ENCODE results near the gene SMIM1.

SMIM1 gene

GRCh38 chr1:3738943-3739342, 33.6 kb upstream of the SMIM1 start:
- TF ChIP-seq CTCF (IDR thresholded peaks at IDR 0.05): no peak
- Histone ChIP-seq H3K4me3 (ENCODE audit: low read depth, low read length) (no peak overlapping the region), H3K36me3 (ENCODE audit: control insufficient read depth, insufficient read depth, low read length) (no peaks in the 10 kb centered on the region), H2AFZ (no peak overlapping the region), H3K4me1 (peaks cover 7% of the 10 kb centered on the region), H3K27me3 (ENCODE audit: control insufficient read depth, insufficient read depth, low read length) (no peaks in the 10 kb centered on the region), H3K9ac (no peak overlapping the region), H3K9me3 (ENCODE audit: control insufficient read depth, low read length) (no peaks in the 10 kb centered on the region), H3K79me2 (no peaks in the 10 kb centered on the region), H3K27ac (no peak overlapping the region), H3K4me2 (ENCODE audit: low read length) (no peak overlapping the region)

GRCh38 chr1:3740042-3740441, 32.5 kb upstream of the SMIM1 start:
- Histone ChIP-seq H3K4me1 (peaks cover 7% of the 10 kb centered on the region), H2AFZ (no peak overlapping the region), H3K9ac (no peak overlapping the region), H3K4me3 (ENCODE audit: low read depth, low read length) (no peak overlapping the region), H3K9me3 (ENCODE audit: control insufficient read depth, low read length) (no peaks in the 10 kb centered on the region), H3K27me3 (ENCODE audit: control insufficient read depth, insufficient read depth, low read length) (no peaks in the 10 kb centered on the region), H3K27ac (peak overlapping the region; percentile 4), H3K79me2 (no peaks in the 10 kb centered on the region), H3K36me3 (ENCODE audit: control insufficient read depth, insufficient read depth, low read length) (no peaks in the 10 kb centered on the region), H3K4me2 (ENCODE audit: low read length) (no peak overlapping the region)
- TF ChIP-seq CTCF (IDR thresholded peaks at IDR 0.05): no peak

GRCh38 chr1:3740752-3741151, 31.8 kb upstream of the SMIM1 start:
- H3K36me3 ChIP-seq (ENCODE audit: control insufficient read depth, insufficient read depth, low read length): no peaks in the 10 kb centered on the region
- H3K27ac ChIP-seq: no peak overlapping the region
- H3K79me2 ChIP-seq: no peaks in the 10 kb centered on the region
- TF ChIP-seq CTCF (IDR thresholded peaks at IDR 0.05): no peak
- peaks cover 7% of the 10 kb centered on the region for H3K4me1 ChIP-seq
- H2AFZ ChIP-seq: no peak overlapping the region
- H3K27me3 ChIP-seq (ENCODE audit: control insufficient read depth, insufficient read depth, low read length): no peaks in the 10 kb centered on the region
- H3K9me3 ChIP-seq (ENCODE audit: control insufficient read depth, low read length): no peaks in the 10 kb centered on the region
- H3K4me3 ChIP-seq (ENCODE audit: low read depth, low read length): no peak overlapping the region
- H3K4me2 ChIP-seq (ENCODE audit: low read length): no peak overlapping the region
- no peak overlapping the region for H3K9ac ChIP-seq

DNA sequence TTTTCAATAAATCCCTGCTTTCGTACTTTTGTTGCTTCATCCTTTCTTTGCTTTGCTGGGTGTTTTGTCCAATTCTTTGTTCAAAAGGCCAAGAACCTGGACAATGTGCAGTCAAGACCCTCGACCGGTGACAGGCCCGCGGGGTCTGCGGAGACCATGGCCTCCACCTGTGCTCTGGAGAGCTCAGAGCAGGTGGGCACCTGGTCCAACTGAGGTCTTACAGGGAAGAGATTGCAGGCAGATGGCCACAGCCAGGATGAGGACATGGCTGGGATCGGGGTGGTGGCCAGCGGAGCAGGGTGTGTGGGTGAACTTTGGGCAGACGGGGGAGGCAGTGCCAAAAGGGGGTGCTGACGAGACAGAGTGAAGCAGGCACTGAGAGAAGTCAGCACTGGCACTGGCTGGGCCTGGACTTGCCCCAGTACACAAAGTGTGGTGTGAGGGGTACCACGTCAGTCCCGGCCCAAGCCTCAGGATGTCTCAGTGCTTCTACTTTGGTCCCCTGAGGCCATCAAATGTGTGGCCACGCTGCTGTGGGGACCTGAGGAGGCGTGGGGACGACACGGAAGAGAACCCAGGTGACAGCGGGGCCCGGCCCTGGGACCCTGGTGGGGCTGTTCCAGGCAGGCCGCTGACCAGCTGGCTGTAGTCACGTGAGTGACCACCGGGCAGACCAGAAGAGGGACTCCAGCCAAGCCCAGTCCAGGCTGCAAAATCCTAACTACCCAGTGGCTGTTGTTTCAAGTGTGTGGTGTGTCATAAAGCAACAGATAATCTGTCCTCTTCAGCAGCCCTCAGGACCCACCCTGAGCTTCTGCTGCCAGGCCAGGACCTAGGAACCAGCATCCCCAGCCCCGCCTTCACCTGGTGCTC, 30.7 kb upstream of the SMIM1 start:
- Histone ChIP-seq H3K27ac (no peak overlapping the region), H3K4me1 (peaks cover 7% of the 10 kb centered on the region), H2AFZ (no peak overlapping the region), H3K27me3 (ENCODE audit: control insufficient read depth, insufficient read depth, low read length) (no peaks in the 10 kb centered on the region), H3K9ac (no peak overlapping the region), H3K4me2 (ENCODE audit: low read length) (no peak overlapping the region), H3K79me2 (no peaks in the 10 kb centered on the region), H3K4me3 (ENCODE audit: low read depth, low read length) (no peak overlapping the region), H3K9me3 (ENCODE audit: control insufficient read depth, low read length) (no peaks in the 10 kb centered on the region), H3K36me3 (ENCODE audit: control insufficient read depth, insufficient read depth, low read length) (no peaks in the 10 kb centered on the region)
- no peak for TF ChIP-seq CTCF (IDR thresholded peaks at IDR 0.05)
